Ectodermal cell (in vitro differentiated cells): ENCODE data around the gene GPT2.

Experiments used
- H3K27ac ChIP-seq: 2 replicates; pipeline ENCODE4 v1.7.0; 2013; ENCODE audit warnings: mild to moderate bottlenecking, low read depth, low read length; ENCODE audit not compliant: insufficient read depth, poor library complexity, severe bottlenecking
- H3K27me3 ChIP-seq: 2 replicates; pipeline ENCODE4 v1.7.0; 2013; ENCODE audit warnings: mild to moderate bottlenecking, low read length; ENCODE audit not compliant: insufficient read depth, control insufficient read depth, poor library complexity, severe bottlenecking
- H3K36me3 ChIP-seq: one replicate; pipeline ENCODE4 v1.7.0; 2013; ENCODE audit warnings: low read length; ENCODE audit not compliant: control insufficient read depth, insufficient read depth
- H3K4me1 ChIP-seq: one replicate; pipeline ENCODE4 v1.7.0; 2013; ENCODE audit warnings: low read length; ENCODE audit not compliant: control insufficient read depth, insufficient read depth
- H3K4me3 ChIP-seq: 2 replicates; pipeline ENCODE4 v1.7.0; 2013; ENCODE audit warnings: low read depth, low read length, control low read depth; ENCODE audit not compliant: insufficient read depth
- H3K9me3 ChIP-seq: 2 replicates; pipeline ENCODE4 v1.7.0; 2013; ENCODE audit warnings: mild to moderate bottlenecking, low read length, moderate library complexity; ENCODE audit not compliant: control insufficient read depth
- WGBS, 2 experiments: methylation state at CpG; one replicate each; pipeline ENCODE4 v1.1.7; 2013; ENCODE audit warnings: missing lambda C conversion rate in 2 of 2; 5-methylcytosine and 5-hydroxymethylcytosine counted together

Gene GPT2

GRCh38 chr16:46885960-46886763 is 2.0 kb downstream of the GPT2 start:
- H3K27me3 ChIP-seq, result peaks cover 16% of the 10 kb centered on the region
- no peaks in the 10 kb centered on the region for H3K9me3 ChIP-seq
- peaks cover 2% of the 10 kb centered on the region for H3K36me3 ChIP-seq
- peak overlapping the region; percentile 77 for H3K4me3 ChIP-seq
- H3K27ac ChIP-seq, result no peak overlapping the region
- 35 to 39% methylated on average over 12 of the region's 12 CpGs for WGBS, 2 experiments
- peaks cover 24% of the 10 kb centered on the region for H3K4me1 ChIP-seq

- 91 to 92% methylated on average over 16 of the region's 16 CpGs for WGBS, 2 experiments
- Histone ChIP-seq H3K27ac (no peak overlapping the region), H3K9me3 (no peaks in the 10 kb centered on the region), H3K27me3 (peaks cover 16% of the 10 kb centered on the region), H3K36me3 (peaks cover 6% of the 10 kb centered on the region), H3K4me1 (peaks cover 24% of the 10 kb centered on the region), H3K4me3 (no peak overlapping the region)
Measured at GRCh38 chr16:46886764-46887523, 2.8 kb downstream of the GPT2 start.

- Histone ChIP-seq H3K4me1 (peaks cover 24% of the 10 kb centered on the region), H3K27me3 (peaks cover 11% of the 10 kb centered on the region), H3K27ac (no peak overlapping the region), H3K9me3 (no peaks in the 10 kb centered on the region), H3K36me3 (peaks cover 8% of the 10 kb centered on the region), H3K4me3 (no peak overlapping the region)
- 82 to 86% methylated on average over 2 of the region's 2 CpGs for WGBS, 2 experiments
Measured at GRCh38 chr16:46887524-46887854, 3.3 kb downstream of the GPT2 start.

GRCh38 chr16:46889245-46889941 is 5.2 kb downstream of the GPT2 start:
- H3K27ac ChIP-seq, result no peak overlapping the region
- no peaks in the 10 kb centered on the region for H3K27me3 ChIP-seq
- peaks cover 8% of the 10 kb centered on the region for H3K36me3 ChIP-seq
- no peaks in the 10 kb centered on the region for H3K9me3 ChIP-seq
- peaks cover 19% of the 10 kb centered on the region for H3K4me1 ChIP-seq
- 92% methylated on average over 5 of the region's 5 CpGs for WGBS, 2 experiments
- no peak overlapping the region for H3K4me3 ChIP-seq

- no peak overlapping the region for H3K27ac ChIP-seq
- WGBS, 2 experiments, result 90 to 93% methylated on average over 5 of the region's 5 CpGs
Measured at GRCh38 chr16:46889942-46890300, 5.8 kb downstream of the GPT2 start.

GRCh38 chr16:46891910-46892309 is 7.7 kb downstream of the GPT2 start:
- H3K36me3 ChIP-seq, result peaks cover 8% of the 10 kb centered on the region
- no peaks in the 10 kb centered on the region for H3K27me3 ChIP-seq
- H3K4me1 ChIP-seq, result peaks cover 12% of the 10 kb centered on the region
- H3K27ac ChIP-seq, result no peak overlapping the region
- no peak overlapping the region for H3K4me3 ChIP-seq
- 84 to 91% methylated on average over 1 of the region's 1 CpG for whole genome bisulfite sequencing, 2 experiments
- H3K9me3 ChIP-seq, result no peaks in the 10 kb centered on the region

More at GRCh38 chr16:46889942-46890300, 5.8 kb downstream of the GPT2 start:
- Histone ChIP-seq H3K27me3 (no peaks in the 10 kb centered on the region), H3K4me3 (no peak overlapping the region), H3K9me3 (no peaks in the 10 kb centered on the region), H3K4me1 (peaks cover 19% of the 10 kb centered on the region), H3K36me3 (peaks cover 8% of the 10 kb centered on the region)

- Histone ChIP-seq H3K4me1 (peaks cover 12% of the 10 kb centered on the region), H3K4me3 (no peak overlapping the region), H3K36me3 (peaks cover 12% of the 10 kb centered on the region), H3K27ac (no peak overlapping the region), H3K27me3 (no peaks in the 10 kb centered on the region), H3K9me3 (no peaks in the 10 kb centered on the region)
- WGBS, 2 experiments, result 91% methylated on average over 11 of the region's 11 CpGs
Measured at GRCh38 chr16:46894036-46894672, 10.0 kb downstream of the GPT2 start.

- no peaks in the 10 kb centered on the region for H3K9me3 ChIP-seq
- no peak overlapping the region for H3K27ac ChIP-seq
- peaks cover 7% of the 10 kb centered on the region for H3K4me1 ChIP-seq
- peaks cover 10% of the 10 kb centered on the region for H3K36me3 ChIP-seq
- H3K27me3 ChIP-seq, result no peaks in the 10 kb centered on the region
- no peak overlapping the region for H3K4me3 ChIP-seq
- WGBS, 2 experiments, result 87% methylated on average over 9 of the region's 9 CpGs
Measured at GRCh38 chr16:46895399-46896313, 11.5 kb downstream of the GPT2 start.

GRCh38 chr16:46896314-46896968 is 12.3 kb downstream of the GPT2 start:
- Histone ChIP-seq H3K9me3 (no peaks in the 10 kb centered on the region), H3K36me3 (peaks cover 8% of the 10 kb centered on the region), H3K27ac (no peak overlapping the region), H3K4me1 (peaks cover 7% of the 10 kb centered on the region), H3K27me3 (no peaks in the 10 kb centered on the region), H3K4me3 (no peak overlapping the region)
- WGBS, 2 experiments, result 81 to 84% methylated on average over 7 of the region's 7 CpGs
